HK-2 (cell line): Measurements from ENCODE around the gene TASP1.
"Not testable (repeated sequence)": the region's sequence is repeated elsewhere in the genome, so short reads cannot be mapped to it uniquely, and the experiment has no call there.

Experiments
- DNase-seq: peaks from one replicate; pipeline ENCODE4 v3.0.0-alpha.2; 2018; ENCODE audit not compliant: unreplicated experiment

Gene TASP1

DNA sequence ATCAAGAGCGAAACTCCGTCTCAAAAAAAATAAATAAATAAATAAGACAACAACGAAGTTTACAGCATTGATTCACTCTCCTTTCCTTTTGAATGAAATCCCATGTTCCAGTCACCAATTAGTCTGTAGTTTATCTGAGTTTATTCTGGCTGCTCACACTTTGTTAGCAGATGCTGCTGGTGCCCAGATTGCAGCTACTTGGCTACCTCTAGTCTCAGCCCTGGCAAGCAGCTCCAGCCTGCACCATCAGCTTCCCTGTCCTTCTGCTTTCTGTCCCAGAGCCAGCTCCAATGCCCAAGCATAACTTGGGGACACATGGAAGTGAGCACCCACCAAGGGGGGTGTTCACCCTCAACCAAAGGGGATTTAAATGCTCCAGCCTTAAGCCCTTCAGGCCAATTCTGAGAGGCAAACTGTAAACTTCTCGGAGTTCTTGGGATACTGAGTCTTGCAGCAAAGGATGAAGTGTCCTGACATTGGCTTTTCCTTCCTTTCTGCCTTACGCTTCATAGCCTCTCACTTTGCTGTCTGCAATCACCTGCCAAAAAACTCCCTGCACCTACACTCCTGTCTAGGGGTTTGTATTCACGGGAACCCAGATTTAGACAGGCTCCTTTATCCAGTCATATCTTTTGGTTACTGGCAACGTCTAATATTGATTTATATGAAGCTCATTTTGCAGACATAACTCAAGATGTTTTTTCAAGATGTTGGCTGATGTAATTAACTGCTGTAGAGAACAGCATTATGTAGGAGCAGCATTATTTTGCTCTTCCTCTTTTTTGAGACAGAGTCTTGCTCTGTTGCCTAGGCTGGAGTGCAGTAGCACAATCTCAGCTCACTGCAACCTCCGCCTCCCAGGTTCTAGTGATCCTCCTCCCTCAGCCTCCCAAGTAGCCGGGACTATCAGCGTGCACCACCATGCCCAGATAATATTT, 9.8 kb upstream of the TASP1 start:
- DNase-seq, result no peak

DNA sequence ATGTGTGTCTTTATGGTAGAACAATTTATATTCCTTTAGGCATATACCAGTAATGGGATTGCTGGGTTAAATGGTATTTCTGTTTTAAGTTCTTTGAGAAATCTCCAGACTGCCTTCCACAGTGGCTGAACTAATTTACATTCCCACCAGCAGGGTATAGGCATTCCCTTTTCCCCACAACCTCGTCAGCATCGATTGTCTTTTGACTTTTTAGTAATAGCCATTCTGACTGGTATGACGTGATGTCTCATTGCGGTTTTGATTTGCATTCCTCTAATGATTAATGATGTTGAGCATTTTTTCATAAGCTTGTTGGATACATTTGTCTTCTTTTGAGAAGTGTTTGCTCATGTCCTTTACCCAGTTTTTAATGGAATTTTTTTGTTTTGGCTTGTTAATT, 5.3 kb upstream of the TASP1 start:
- no peak for DNase-seq

DNA sequence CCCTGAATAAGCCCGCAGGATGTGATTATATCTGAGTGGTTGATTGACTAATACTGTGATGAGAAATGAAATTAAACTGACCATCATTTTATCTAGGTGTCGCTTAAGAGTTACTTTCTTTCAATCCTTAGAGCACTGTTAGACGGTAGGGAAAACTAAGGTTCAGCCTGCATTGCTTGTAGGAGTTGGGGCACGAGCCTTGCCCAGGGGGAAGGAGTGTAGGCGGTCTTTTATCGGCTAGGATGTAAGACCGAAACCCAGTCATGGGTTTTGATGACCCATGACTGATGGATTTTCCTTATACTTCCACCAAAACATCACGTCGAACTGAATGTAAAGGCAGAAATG, 392 bp upstream of the TASP1 start:
- DNase-seq, result no peak

DNA sequence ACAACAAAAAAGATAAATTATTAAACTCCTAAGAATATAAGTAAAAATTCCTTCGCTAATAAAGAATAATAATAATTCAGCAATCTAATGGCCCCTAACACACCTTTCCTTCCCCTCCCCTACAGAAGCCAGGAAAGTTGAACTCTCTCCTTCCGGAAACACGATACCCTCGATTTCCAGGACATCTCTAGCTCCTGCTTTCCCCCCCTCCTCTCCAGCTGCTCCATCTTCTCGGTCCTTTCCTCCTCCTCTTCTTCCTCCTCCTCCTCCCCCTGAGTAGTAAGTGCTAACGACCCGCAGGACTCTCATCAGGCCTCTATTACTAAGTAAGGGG, 603 bp downstream of the TASP1 start:
- no peak for DNase-seq

DNA sequence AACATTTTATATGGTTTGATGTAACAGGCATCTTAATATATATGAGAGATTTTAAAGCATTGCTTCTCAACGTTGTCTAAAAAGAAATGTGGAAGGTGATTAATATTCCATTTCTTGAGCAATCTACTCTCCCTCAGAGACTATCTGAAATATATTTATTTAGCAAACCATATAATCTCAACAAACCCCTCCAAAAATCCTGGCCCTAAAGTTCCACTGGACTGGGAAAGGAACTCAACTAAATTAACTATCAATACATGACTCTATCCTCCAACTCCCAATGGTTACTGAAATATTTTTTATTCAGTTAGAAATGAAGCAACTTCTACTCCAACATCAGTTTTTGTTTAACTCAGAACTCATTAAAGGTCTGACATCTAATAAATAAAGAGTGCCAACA, 6.3 kb downstream of the TASP1 start:
- DNase-seq, result no peak

DNA sequence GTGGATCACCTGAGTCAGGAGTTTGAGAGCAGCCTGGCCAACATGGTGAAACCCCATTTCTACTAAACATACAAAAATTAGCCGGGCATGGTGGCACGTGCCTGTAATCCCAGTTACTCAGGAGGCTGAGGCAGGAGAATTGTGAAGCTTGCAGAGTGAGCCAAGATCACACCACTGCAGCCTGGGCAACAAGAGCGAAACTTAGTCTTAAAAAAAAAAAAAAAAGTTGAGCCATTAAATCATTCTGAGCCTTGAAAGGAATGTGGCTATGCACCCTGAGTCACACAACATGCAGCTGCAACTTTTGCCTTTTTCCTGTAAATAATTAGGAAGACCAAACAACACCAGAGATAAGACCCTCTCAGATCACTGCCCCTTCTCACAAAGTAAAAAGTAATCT, 11.2 kb downstream of the TASP1 start:
- DNase-seq, result peak; percentile 9

DNA sequence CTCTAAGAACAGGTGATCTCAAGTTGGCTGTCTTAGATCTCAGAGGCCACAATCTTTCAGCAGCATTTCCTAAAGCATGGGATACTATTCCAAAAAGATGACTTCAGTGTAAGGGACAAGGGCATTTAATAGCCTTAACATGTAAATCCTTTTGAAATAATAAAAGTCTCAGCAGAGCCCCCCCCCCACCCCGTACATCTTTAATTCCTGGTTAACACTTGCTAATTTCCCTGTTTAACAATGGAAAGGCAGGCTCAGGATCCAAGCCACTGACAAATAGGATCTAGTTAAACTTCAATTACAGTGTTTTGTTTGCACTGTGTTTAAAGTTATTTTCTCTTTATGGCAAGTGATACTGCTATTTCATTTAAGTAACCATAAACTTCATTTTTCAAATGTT, 12.0 kb downstream of the TASP1 start:
- DNase-seq, result no peak

DNA sequence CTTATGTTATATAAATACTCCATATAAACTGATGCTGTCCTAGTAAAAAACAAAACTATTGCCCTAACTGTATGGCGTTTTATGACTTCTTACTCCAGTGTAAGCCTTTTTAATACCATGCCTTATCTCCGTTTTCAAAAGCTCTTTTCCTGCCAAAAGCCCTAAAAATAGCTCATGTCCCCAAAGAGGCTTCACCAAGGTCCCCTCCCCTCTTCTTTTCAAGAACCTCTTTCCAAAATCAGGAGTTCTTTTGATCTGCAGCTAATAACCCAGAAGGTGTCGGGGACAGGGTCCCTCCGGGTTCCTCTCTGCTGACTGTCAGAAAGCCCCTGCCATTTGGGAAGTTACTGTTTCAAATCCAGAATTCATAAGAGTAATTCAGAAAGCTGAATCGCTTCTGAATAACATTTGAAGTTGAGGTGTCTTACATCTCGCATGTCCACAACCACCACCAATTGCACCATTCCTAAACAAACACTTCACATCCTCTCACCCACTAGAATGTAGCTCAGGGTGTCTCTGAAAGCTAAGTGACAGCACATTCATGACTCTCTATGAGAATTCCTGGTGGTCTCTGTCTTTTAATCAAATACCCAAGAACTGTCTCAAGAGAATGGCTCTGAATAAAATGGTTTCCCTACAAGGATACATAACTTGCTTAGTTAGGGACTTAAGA, 13.3 kb downstream of the TASP1 start:
- DNase-seq, result no peak

DNA sequence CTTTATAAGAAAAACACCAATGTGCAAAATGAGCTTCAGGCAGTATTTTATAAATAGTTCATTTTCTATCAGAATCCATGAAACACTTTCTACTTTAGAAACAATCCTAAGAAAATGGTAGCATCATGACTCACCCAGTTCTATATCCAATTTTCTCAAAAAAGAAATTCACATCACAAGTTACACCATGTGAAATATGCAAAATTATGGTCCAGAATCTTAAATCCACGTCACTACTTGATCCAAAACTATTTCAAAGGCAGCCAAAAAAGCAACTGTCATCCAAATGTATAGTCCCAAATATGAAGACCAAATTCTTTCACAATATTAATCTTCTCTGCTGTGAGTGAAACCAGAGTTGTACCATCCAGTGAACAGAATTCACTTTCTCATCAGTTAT, 19.3 kb downstream of the TASP1 start:
- DNase-seq, result not testable (repeated sequence)

DNA sequence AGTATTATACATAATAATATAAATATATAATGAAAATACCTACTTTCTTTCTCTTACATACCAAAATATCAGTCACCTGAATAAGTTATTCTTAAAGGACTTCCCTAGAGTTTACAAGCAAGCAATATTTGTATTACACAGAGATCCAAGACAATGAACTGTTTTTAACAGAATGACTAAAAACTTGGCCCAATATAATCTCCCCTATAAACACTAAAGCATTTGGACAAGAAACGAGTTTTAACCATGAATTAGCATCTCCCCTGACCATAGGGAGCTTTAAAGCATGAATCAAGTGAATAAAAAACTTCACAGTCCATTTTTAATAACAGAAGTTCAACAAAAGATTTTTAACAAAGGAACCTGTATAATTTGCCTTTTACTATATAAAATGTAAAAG, 20.3 kb downstream of the TASP1 start:
- DNase-seq, result not testable (repeated sequence)

DNA sequence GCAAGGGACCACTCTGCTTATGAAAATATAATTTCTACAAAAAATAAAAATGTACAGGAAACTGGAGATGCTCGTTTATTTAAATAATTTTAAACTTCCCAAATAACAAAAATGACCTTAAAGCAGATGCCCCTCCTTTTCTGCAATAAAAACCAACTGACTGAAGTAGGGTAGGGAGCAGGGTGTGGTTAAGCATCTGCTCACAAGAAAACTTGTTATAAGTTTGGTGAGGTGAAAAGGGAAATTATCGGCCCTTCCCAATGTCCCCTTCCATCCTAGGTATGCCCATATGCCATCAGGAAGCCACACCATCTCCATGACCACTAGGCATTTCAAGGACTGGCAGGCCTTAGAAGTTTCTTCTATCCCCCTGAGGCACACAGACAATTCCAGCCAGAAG, 21.1 kb downstream of the TASP1 start:
- DNase-seq, result not testable (repeated sequence)

DNA sequence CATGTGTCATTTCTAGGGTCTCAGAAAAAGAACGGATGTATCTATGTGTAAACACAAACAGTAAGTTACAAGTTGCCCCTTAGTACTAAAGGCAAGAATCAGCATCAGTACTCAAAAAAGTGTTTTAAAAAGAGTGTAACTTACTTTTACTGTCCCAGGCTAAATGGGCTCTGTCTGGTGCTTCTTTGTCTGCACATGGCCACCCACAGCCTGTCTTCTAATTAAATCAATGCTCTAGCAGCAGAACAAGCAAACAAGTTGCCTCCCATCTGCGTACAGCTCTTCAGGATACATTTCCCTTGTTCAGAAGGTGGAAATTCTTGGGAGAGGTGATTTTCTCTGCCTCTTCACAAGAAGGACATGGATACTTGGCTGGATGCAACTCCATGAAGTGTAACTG, 22.0 kb downstream of the TASP1 start:
- DNase-seq, result not testable (repeated sequence)

DNA sequence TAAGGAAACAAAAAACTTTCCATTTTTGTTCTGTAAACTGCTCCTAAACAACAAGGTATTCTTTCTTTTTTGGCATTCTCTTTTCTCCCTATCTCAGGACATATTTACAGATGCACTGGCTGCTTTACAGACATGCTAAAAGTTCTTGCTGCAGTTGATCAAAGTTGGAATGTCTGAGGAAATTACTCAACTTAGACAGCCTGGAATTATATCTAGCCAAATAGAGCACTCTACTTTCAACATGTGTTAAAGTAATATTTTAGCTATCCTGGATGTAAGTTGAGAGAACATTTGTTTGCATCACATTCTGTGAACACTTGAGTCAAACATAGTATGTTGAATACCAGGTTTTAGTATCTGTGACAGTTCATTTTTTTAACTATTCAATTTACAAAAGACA, 24.8 kb downstream of the TASP1 start:
- no peak for DNase-seq

DNA sequence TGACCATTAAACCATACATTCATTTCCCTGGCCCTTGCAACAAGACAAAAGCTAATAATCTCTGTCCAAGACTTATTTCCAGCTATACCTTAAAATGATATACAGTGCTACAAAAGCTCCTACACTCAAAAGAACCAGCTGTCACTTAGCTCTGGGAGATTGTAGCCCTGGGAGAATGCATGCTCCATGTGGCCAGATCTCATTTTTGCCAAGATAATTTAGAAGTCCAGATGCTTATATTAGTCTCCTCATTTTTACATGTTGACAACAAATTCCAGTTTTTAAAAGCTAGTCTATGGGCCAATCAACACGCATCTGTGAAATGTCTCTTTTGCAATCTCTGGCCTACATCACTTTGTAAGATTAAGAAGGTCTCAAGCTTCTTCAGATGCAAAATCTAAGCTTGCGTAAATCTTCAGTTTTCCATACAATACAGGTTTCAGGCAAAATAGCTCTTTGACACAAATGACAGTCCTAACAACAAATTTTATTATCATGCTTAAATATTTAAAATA, 27.1 kb downstream of the TASP1 start:
- DNase-seq, result no peak

DNA sequence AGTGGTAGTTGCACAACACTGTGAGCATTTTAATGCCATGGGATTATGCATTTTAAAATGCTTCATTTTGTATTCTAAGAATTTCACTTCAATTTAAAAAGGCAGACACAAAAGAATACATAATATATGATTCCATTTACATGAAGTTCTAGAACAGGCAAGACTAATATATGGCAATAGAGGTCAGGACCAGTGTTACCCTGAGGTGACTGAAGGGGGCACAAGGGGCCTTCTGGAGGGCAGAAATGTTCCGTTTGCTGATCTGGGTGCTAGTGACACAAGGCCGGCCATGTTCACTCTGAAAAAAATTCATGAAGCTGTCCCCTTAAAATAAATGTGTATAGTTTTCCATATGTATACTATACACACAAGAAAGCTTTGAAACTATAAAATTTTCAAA, 28.5 kb downstream of the TASP1 start:
- no peak for DNase-seq

DNA sequence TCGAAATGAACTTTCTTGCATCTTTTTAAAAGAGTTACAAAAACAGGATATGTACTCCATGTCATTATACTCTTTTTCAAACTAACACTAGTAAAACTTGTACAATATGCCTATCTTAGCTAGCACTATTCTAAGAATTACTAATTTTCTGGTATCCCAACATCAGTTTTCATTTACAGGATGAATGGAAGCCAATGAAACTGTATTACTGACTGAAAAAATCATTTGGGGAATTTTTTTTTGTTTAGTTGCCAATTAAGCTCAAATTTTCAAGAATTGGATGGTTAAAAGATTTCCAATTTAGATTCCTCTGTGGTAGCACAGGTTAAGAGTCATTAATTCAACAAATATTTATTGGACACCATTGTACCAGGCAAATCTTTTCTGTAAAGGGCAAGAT, 30.7 kb downstream of the TASP1 start:
- DNase-seq, result no peak

DNA sequence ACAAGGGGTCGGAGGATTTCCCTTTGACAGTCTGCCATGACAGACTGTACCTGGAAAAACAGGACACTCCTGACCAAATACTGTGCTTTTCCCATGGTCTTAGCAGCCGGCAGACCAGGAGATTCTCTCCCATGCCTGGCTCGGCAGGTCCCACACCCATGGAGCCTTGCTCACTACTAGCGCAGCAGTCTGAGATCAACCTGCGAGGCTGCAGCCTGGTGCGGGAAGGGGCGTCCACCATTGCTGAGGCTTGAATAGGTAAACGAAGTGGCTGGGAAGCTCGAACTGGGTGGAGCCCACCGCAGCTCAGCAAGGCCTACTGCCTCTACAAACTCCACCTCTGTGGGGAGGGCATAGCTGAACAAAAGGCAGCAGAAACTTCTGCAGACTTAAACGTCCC, 45.3 kb downstream of the TASP1 start:
- not testable (repeated sequence) for DNase-seq

DNA sequence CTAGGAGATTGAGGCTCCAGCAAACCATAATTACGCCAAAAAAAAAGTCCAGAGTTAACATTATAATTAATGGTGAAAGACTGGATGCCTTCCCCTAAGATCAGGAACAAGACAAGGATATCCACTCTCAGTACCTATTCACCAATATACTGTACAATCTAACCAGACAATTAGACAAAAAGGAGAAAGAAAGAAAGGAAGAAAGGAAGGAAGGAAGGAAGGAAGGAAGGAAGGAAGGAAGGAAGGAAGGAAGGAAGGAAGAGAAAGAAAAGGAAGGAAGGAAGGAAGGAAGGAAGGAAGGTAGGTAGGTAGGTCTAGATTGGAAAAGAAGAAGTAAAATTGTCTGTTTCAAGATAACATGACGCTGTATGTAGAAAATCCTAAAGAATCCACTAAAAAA, 50.7 kb downstream of the TASP1 start:
- no peak for DNase-seq

DNA sequence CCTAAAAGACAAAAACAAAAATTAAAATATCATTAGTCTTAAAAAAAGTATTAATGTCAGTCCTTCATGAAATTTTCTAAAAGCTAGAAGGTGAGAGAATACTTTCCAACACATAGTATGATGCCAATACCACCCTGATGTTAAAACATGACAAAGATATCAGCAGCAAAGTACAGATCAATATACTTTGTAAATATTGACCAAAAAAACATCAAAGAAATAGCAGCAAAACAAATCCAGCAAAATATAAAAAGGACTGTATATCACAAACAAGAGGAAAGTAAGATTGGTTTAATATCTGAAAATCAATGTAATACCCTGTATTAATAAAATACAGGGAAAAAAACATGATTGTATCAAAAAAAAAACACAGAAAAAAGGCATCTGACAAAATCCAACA, 51.4 kb downstream of the TASP1 start:
- DNase-seq, result no peak

DNA sequence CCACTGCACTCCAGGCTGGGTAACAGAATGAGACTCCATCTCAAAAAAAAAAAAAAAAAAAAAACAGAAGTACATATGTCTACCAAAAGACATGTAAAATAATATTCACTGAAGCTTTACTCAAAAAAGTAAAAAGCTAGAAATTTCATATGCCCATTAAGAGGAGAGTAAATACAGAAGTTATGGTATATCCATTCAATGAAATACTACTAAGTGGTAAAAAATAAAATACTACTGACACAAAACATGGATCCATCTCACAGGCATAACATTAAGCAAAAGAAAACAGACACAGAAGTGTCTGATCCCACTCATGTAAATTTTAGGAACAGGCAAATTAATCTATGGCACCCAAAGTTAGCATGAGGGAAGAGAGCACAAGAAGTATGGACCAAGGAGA, 52.6 kb downstream of the TASP1 start:
- DNase-seq, result no peak

DNA sequence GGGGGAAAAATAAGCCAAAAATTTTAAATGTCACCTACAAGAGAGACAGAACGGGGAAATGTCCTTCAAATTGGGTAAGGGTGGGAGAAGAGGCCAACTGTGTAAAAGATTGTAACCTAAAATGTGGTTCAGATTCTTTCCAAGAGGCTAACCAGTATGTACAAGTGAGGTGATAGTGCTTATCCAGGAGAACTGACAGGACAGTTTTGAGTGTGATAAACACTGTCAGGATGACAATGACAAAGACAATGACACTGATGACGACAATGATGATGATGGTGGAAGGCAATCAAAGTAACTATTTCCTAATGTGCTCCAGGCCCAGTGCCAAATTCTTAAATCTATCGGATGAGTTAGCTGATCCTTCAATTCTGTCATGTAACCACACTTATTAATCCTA, 57.3 kb downstream of the TASP1 start:
- no peak for DNase-seq

DNA sequence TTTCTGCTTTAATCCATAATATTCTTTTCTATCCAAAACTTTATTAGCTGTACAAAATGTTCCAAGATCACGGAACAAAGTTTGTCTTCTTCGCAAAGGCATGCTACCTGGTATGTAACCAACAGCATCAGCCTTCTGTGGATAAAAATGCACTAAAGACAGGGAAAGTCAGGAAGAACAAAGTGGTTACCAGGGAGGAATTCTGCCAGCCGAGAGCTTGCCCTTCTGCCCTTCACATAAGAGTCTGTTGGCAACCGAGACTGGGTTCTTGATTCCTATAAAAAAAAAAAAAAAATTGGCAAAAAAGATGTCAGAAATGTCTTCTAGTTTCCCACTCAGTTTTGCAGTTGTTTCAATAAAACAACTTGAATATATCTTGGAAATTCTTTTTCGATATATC, 58.0 kb downstream of the TASP1 start:
- DNase-seq, result no peak

DNA sequence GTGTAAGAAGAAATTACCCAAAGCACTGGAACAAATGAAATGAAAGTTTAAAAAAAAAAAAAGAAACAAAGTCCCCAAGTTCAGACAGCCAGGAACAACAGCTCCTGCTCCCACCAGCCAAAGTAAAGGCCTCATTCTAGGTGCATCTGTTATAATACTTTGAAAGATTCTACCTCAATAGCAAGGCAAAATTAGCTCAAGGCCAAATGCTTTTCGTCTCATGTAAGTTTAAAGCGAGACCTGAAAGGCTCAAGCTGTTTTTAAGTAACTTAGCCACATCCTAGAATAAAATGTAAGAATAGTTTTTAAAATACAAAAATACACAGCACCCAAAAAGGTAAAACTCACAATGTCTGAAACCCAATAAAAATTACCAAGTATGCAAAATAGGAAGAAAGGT, 64.7 kb downstream of the TASP1 start:
- DNase-seq, result no peak
